Suprapubic skin (tissue), 4 donors: ENCODE data around the gene SH3BP1. TPM values are rescaled to one million over a fixed set of nuclear protein-coding genes. Genes with fewer than 3 reads are reported as not detected.
"Not testable (repeated sequence)": the region's sequence is repeated elsewhere in the genome, so short reads cannot be mapped to it uniquely, and the experiment has no call there.

Experiments used
- DNase-seq, 2 donors: peaks; one replicate each; pipeline ENCODE4 v3.0.0-alpha.2; 2019; ENCODE audit warnings: low spot score in 2 of 2
- H3K27ac ChIP-seq: fragments of 200-600 bp; sonication (generic); one replicate; pipeline ENCODE4 v1.5.1; 2019
- H3K27me3 ChIP-seq: fragments of 200-600 bp; sonication (generic); one replicate; pipeline ENCODE4 v1.5.1; 2019
- H3K36me3 ChIP-seq: fragments of 200-600 bp; sonication (generic); one replicate; pipeline ENCODE4 v1.5.1; 2019
- H3K4me1 ChIP-seq: fragments of 200-600 bp; sonication (generic); one replicate; pipeline ENCODE4 v1.5.1; 2019
- H3K4me3 ChIP-seq: fragments of 200-600 bp; sonication (generic); one replicate; pipeline ENCODE4 v1.5.1; 2019; ENCODE audit warnings: mild to moderate bottlenecking
- H3K9me3 ChIP-seq: fragments of 200-600 bp; sonication (generic); one replicate; pipeline ENCODE4 v1.5.1; 2019
- CTCF ChIP-seq, 2 donors: fragments of 200-600 bp in 1 of 2; fragments of 450-650 bp in 1 of 2; sonication (generic) in 1 of 2; IDR thresholded peaks; one replicate each; pipeline ENCODE4 v1.5.1; 2016 to 2019; ENCODE audit warnings: antibody characterized with exemption in 2 of 2, mild to moderate bottlenecking in 1 of 2, moderate library complexity in 1 of 2
- EP300 ChIP-seq: sonication (generic); formaldehyde crosslinking; IDR thresholded peaks from one replicate; pipeline ENCODE4 v1.6.1; 2017; ENCODE audit warnings: antibody characterized with exemption
- POLR2A ChIP-seq, 2 donors: fragments of 450-650 bp; IDR thresholded peaks; one replicate each; pipeline ENCODE4 v1.6.1; 2017; ENCODE audit warnings: antibody characterized with exemption in 2 of 2, mild to moderate bottlenecking in 2 of 2, moderate library complexity in 2 of 2
- POLR2AphosphoS5 ChIP-seq, 3 donors: sonication (generic); formaldehyde crosslinking; IDR thresholded peaks; one replicate each; pipeline ENCODE4 v1.6.1; 2017; ENCODE audit warnings: antibody characterized with exemption in 3 of 3
- WGBS: methylation state at CpG from one replicate; pipeline ENCODE4 v1.1.5; 2018; 5-methylcytosine and 5-hydroxymethylcytosine counted together
- total RNA-seq, 4 donors: library from RNA; depleted of rRNA; stranded (reverse); fragments of >200 nt; gene quantifications; one replicate each; pipeline ENCODE4 v1.1.0, GENCODE V29; 2016

The SH3BP1 gene
- total RNA-seq, 4 donors from 2014 or later = 57.1 to 60.7 (median 57.7) TPM

GRCh38 chr22:37650463-37651136 lies 11.1 kb downstream of the SH3BP1 start:
- H3K36me3 ChIP-seq = peaks cover 70% of the 10 kb centered on the region
- WGBS = 95% methylated on average over 17 of the region's 17 CpGs

GRCh38 chr22:37654563-37655251 lies 15.2 kb downstream of the SH3BP1 start:
- no peak overlapping the region for H3K4me3 ChIP-seq
- no peak for TF ChIP-seq POLR2A (IDR thresholded peaks at IDR 0.05)
- no peak for TF ChIP-seq CTCF (IDR thresholded peaks at IDR 0.05)
- TF ChIP-seq POLR2AphosphoS5 (IDR thresholded peaks at IDR 0.05) = no peak
- no peak for TF ChIP-seq EP300
- no peak for DNase-seq
- no peaks in the 10 kb centered on the region for H3K27me3 ChIP-seq
- peaks cover 50% of the 10 kb centered on the region for H3K36me3 ChIP-seq
- H3K27ac ChIP-seq = no peak overlapping the region
- WGBS = 87% methylated on average over 14 of the region's 14 CpGs
- H3K9me3 ChIP-seq = no peaks in the 10 kb centered on the region
- H3K4me1 ChIP-seq = peaks cover 16% of the 10 kb centered on the region

More at GRCh38 chr22:37650463-37651136, 11.1 kb downstream of the SH3BP1 start:
- TF ChIP-seq POLR2A (IDR thresholded peaks at IDR 0.05) (no peak), EP300 (no peak), POLR2AphosphoS5 (IDR thresholded peaks at IDR 0.05) (no peak), CTCF (IDR thresholded peaks at IDR 0.05) (no peak)
- no peak overlapping the region for H3K4me3 ChIP-seq
- H3K27ac ChIP-seq = no peak overlapping the region
- H3K4me1 ChIP-seq = no peaks in the 10 kb centered on the region
- no peaks in the 10 kb centered on the region for H3K9me3 ChIP-seq
- H3K27me3 ChIP-seq = no peaks in the 10 kb centered on the region
- no peak for DNase-seq

DNA sequence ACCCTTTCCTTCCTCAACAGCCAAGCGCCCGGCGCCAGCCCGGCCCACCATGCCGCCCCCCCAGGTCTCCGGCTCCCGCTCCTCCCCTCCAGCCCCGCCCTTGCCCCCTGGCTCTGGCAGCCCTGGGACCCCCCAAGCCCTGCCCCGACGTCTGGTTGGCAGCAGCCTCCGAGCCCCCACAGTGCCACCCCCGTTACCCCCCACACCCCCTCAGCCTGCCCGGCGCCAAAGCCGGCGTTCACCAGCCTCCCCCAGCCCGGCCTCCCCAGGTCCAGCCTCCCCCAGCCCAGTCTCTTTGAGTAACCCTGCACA lies 15.7 kb downstream of the SH3BP1 start:
- Histone ChIP-seq H3K9me3 (no peaks in the 10 kb centered on the region), H3K36me3 (peaks cover 45% of the 10 kb centered on the region), H3K4me3 (no peak overlapping the region), H3K4me1 (peaks cover 21% of the 10 kb centered on the region), H3K27me3 (no peaks in the 10 kb centered on the region), H3K27ac (no peak overlapping the region)
- TF ChIP-seq POLR2AphosphoS5 (IDR thresholded peaks at IDR 0.05) = no peak
- TF ChIP-seq EP300 = no peak
- TF ChIP-seq POLR2A (IDR thresholded peaks at IDR 0.05) = no peak
- TF ChIP-seq CTCF (IDR thresholded peaks at IDR 0.05) = no peak
- 83% methylated on average over 17 of the region's 17 CpGs for WGBS
- DNase-seq = no peak

GRCh38 chr22:37656583-37656982 lies 17.1 kb downstream of the SH3BP1 start:
- H3K9me3 ChIP-seq, H3K27ac ChIP-seq, H3K4me3 ChIP-seq, H3K27me3 ChIP-seq, DNase-seq: not testable (repeated sequence)
- Histone ChIP-seq H3K4me1 (peaks cover 35% of the 10 kb centered on the region), H3K36me3 (peaks cover 31% of the 10 kb centered on the region)
- 89% methylated on average over 4 of the region's 4 CpGs for WGBS

DNA sequence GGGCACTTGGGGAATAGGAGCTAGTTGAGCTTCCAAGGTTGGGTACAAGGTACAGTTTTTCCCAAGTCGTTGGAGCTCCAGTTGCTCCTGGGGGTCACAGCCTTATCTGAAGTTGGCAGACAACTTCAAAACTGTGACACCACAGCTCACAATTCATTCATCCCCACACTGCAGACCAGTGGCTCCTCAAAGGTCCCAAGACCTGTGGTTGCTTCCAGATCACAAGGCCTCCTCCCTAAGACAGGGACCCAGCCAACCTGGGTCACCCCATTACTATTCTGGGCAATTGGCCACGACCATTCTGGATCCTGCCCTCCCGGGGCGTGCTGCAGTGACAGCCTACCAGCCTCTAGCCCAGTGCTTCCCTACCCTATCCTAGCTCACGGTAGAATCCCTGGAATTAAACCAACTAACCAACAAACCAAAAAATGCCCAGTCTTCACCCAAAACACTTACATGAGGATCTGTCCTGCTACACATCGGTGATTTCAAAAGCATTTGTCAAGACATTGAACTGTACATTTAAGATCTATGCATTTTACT lies 18.2 kb downstream of the SH3BP1 start:
- Histone ChIP-seq H3K27ac (peak overlapping the region; percentile 36), H3K27me3 (no peaks in the 10 kb centered on the region), H3K4me3 (peak overlapping the region; percentile 63), H3K36me3 (peaks cover 21% of the 10 kb centered on the region), H3K9me3 (no peaks in the 10 kb centered on the region), H3K4me1 (peaks cover 36% of the 10 kb centered on the region)
- DNase-seq = no peak
- 7% methylated on average over 5 of the region's 6 CpGs for WGBS
- TF ChIP-seq POLR2A (IDR thresholded peaks at IDR 0.05) = no peak
- TF ChIP-seq CTCF (IDR thresholded peaks at IDR 0.05) = no peak
- no peak for TF ChIP-seq EP300
- TF ChIP-seq POLR2AphosphoS5 (IDR thresholded peaks at IDR 0.05) = no peak
